ENCODE measurements around the gene TTYH2.

DNA sequence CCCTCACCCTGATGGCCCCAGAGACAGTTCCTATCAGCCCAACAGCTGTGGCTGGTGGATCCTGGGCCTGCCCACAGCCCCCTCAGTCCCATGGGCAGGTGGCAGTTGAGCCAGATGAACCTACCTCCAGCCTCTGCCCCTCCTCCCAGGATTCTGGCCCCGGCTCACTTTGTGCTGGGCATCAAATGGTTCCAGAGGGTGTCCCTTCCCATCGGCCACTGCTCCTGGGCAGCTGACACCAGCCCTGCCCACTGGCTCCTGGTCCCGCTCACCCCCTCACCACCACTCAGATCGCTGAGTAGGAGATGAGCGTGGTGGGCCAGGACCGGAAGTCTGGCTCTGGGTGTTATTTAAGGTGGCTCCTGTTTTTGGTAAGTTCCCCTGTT is 2.0 kb downstream of the TTYH2 start:
- TF ChIP-seq POLR2A (IDR thresholded peaks at IDR 0.05; ENCODE audit: low read depth, low read length): no peak
- no peak for TF ChIP-seq POLR2AphosphoS5 (IDR thresholded peaks at IDR 0.05; ENCODE audit: low read depth, low read length)
- no peak for TF ChIP-seq POU2F2 (IDR thresholded peaks at IDR 0.05; ENCODE audit: low read depth, low read length)

Data from GM12891 (cell line).